HK-2 (cell line): ENCODE results near the gene CRTC3.
"Not testable (repeated sequence)": the region's sequence is repeated elsewhere in the genome, so short reads cannot be mapped to it uniquely, and the experiment has no call there.

Source experiments
- DNase-seq: peaks from one replicate; pipeline ENCODE4 v3.0.0-alpha.2; 2018; ENCODE audit not compliant: unreplicated experiment

CRTC3 gene

DNA sequence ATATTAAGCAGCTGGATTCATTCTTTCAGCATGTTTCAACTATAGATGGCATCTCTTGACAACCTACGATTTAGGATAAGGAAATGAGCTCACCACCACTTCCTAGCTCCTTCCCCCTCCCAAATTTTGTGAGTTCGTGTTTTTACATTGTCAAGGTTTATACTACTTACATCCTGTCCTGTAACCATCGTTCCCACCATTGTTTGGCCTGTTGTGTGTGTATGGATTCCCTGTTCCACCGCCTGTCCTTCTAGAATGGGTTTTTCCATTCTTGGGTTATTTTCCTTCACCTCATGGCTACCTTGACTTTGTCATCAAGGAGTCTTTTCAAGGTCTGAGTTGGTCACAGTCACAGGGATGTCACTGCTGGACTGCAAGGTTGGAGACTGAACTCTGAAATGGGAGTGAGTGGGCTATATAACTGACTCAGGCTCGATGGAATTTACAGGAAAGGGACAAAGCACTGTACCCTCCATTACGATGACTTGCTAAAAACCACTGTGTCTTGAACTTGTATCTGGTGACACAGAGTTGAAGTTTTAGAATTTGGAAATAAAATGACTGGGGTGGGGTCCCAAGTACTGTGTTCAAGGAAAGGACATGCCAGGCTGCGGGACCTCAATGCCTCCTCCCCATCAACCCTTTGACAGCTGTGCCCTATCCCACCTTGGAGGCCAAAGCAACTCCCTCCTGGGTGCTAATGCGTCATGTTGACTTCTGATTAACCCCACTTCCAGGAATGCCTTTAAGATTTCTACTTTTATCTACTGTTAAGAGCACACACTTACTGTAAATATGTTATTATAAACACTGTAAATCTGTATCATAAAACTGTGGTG lies 120.6 kb downstream of the CRTC3 start:
- no peak for DNase-seq

- no peak for DNase-seq
Observed at GRCh38 chr15:90650956-90651689, 121.4 kb downstream of the CRTC3 start.

- peak; percentile 20 for DNase-seq
Observed at GRCh38 chr15:90654233-90655136, 124.8 kb downstream of the CRTC3 start.

DNA sequence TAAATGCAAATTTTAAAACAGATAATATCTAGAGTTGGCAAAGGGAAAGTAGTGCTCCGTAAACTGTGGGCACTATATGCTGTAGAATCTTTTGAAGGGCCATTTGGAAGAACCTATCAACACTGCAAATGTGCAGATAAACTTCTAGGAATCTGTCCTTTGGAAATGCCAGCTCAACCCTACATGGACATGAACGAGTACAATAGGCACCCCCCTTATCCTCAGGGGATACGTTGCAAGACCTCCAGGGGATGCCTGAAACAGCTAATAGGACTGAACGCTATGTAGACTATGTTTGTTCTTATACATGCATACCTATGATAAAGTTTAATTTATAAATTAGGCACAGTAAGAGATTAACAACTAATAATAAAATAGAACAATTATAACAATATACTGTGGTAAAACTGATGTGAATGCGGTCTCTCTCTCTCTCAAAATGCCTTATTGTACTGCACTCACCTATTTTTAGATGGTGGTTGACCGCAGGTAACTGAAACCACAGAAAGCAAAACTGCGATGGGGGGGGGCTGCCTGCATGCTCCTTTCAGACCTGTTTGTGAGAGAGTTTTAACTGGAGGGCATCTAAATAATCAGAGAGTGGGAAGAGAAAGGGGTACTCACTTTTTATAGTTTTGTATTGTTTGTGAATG lies 127.9 kb downstream of the CRTC3 start:
- not testable (repeated sequence) for DNase-seq

GRCh38 chr15:90659481-90659880 lies 129.8 kb downstream of the CRTC3 start:
- no peak for DNase-seq

DNA sequence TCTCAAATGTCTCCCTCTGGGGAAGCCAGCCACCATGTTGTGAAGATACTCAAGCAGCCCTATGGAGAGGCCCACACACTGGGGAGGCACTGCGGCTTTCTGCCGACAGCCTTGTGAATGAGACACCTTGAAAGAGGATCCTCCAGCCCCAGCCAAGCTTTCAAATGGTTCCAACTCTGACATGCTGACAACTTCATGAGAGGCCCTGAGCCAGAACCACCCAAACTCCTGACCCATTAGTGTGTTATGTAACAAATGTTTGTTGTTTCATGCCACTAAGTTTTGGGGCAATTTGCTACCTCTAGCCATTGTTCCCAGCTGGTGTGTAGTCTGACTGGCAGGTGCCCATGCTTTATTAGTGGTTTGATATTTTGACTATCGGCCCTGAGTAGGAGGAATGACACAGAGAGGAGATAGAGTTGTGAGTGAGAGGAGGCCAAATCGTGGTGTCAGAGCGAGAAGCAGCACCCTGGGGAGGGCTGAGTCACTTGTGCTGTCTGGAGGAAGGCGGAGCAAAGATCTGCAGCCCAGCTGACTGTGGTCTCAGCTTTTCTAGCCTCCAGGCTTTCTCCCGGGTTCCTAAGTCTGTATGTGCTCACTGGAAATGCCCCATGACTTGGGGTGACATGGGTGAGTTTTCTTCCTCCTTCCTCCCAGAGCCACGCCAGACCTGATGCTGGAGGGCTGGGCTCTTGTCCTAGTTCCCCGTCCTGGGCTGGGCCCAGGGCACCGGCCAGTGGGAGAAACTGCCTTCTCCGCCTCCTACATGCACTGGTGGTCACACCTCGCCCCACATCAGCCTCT lies 130.7 kb downstream of the CRTC3 start:
- DNase-seq: peak; percentile 60

DNA sequence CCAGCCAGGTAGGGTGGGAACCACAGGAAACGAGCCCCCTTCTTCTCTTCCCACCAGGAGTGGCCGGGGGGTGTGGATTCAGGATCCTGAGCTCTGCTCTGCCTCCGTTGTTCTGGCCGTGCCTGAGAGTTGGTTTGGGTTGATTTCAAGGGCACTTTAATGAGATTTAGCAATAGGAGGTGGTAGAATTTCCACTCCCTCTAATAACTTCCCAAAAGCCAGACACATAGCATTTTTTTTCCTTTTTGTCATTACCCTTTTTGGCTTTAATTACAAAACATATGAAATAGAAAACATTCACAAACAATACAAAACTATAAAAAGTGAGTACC lies 131.2 kb downstream of the CRTC3 start:
- not testable (repeated sequence) for DNase-seq

GRCh38 chr15:90664081-90664461 lies 134.3 kb downstream of the CRTC3 start:
- DNase-seq: not testable (repeated sequence)

DNA sequence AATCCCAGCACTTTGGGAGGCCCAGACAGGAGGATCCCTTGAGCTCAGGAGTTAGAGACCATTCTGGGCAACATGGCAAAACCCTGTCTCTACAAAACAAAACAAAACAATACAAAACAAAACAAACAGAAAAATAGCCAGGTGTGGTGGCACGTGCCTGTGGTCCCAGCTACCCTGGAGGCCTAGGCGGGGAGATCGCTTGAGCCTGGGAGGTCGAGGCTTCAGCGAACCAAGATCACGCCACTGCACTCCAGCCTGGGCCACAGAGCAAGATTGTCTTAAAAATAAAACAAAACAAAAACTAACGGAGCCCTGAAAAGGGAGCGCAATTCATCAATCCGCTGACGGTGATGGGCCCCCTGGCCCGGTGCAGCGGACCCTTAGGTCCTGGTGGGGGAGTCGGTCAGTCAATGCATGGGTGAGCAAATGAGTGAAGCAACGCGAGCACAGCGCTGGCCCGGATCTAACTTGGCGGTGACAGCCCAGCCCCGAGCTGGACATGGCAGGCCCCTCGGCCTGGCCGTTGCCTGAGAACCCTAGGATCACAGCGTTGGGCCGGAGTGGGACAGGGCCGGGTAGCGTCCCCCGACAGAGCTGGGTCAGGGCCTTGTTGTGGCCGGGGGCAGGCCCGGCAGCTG lies 135.0 kb downstream of the CRTC3 start:
- DNase-seq: no peak

- DNase-seq: peak; percentile 55
Observed at GRCh38 chr15:90665288-90666134, 135.8 kb downstream of the CRTC3 start.

DNA sequence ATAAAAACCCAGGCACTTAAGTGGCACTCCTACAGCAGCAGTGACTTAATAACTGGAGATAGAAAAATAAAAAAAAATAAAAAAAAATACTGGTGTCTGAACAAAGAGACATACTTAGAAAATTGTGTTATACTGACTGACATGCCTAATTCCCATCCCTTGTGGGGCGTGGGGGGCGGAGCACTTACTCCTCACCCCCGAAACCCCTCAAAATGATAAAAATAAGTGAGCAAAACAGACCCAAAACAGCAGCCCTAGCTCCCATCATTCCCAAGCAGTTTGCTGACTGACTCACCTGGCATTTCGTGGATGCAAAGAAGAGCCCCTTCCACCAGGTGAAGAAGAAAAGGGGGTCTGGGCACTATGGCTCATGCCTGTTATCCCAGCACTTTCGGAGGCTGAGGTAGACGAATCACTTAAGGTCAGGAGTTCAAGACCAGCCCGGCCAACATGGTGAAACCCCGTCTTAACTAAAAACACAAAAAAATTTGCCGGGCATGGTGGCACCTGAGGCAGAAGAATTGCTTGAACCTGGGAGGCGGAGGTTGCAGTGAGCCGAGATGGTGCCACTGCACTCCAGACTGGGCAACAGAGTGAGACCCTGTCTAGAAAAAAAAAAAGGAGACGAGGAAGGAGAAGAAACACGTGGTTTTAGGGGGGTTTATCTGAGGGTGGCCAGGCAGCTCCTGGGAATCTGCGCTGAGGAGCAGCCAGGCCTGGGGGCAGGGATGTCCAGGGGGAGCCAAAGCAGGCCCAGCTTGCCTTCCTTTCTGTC lies 136.6 kb downstream of the CRTC3 start:
- DNase-seq: no peak

GRCh38 chr15:90667073-90667754 lies 137.5 kb downstream of the CRTC3 start:
- no peak for DNase-seq

- DNase-seq: not testable (repeated sequence)
Observed at GRCh38 chr15:90667755-90668345, 138.1 kb downstream of the CRTC3 start.

- not testable (repeated sequence) for DNase-seq
Observed at GRCh38 chr15:90670631-90671030, 140.9 kb downstream of the CRTC3 start.

- DNase-seq: no peak
Observed at GRCh38 chr15:90671216-90671615, 141.5 kb downstream of the CRTC3 start.

DNA sequence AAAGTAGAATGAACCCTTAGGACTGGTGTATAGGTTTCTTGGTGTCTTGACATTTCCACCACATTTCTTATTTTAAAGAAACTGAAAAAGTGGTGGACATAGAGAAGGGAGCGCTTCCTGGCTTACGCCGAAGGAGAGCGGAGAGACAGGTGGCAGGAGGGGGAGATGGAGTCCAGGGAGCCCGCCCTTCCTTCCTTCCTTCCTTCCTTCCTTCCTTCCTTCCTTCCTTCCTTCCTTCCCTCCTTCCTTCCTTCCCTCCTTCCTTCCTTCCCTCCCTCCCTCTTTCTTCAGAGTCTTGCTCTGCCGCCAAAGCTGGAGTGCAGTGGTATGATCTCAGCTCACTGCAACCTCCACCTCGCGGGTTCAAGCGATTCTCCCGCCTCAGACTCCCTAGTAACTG lies 143.6 kb downstream of the CRTC3 start:
- not testable (repeated sequence) for DNase-seq

DNA sequence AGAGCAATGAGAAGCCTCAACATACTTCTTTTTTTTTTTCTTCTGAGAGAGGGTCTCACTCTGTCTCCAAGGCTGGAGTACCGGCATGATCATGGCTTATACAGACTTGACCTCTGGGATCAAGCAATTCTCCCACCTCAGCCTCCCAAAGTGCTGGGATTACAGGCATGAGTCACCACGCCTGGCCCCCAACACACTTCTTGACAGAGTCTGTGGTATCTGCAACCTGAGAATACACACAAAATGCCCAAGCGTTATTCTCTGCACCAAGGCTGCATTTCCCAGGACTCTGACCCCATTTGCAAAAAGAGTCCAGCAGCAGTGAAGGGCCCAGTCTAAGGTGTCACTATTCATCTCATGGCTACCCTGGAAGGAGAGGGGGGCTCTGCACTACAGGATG lies 144.8 kb downstream of the CRTC3 start:
- DNase-seq: no peak

- DNase-seq: no peak
Observed at GRCh38 chr15:90675464-90675863, 145.7 kb downstream of the CRTC3 start.
